Lung (tissue), 12 donors: ENCODE results near the gene IL21. TPM values are rescaled to one million over a fixed set of nuclear protein-coding genes. Genes with fewer than 3 reads are reported as not detected.
"Not testable (repeated sequence)": the region's sequence is repeated elsewhere in the genome, so short reads cannot be mapped to it uniquely, and the experiment has no call there.

ENCODE experiments used
- ATAC-seq: fragments of 200-7000 bp; cut with Tn5 transposase; one replicate; pipeline ENCODE4 v1.9.1; 2020; ENCODE audit warnings: moderate number of reproducible peaks; ENCODE audit not compliant: insufficient read depth, low FRiP score
- DNase-seq, 3 donors: peaks; one replicate each; pipeline ENCODE4 v3.0.0-alpha.2; 2013 to 2017
- H3K27ac ChIP-seq, 2 donors: one replicate each; pipeline ENCODE4 v1.5.1; 2013; ENCODE audit warnings: mild to moderate bottlenecking in 2 of 2, moderate library complexity in 2 of 2, control low read depth in 1 of 2, inconsistent platforms in 1 of 2, low read depth in 1 of 2, low read length in 1 of 2
- H3K27me3 ChIP-seq, 3 donors: one replicate each; pipeline ENCODE4 v1.5.1; 2013; ENCODE audit warnings: low read length in 2 of 3; ENCODE audit not compliant: control insufficient read depth in 3 of 3, insufficient read depth in 3 of 3
- H3K36me3 ChIP-seq, 4 donors: one replicate each; pipeline ENCODE4 v1.5.1; 2013; ENCODE audit warnings: low read length in 4 of 4, mild to moderate bottlenecking in 1 of 4, moderate library complexity in 1 of 4; ENCODE audit not compliant: control insufficient read depth in 4 of 4, insufficient read depth in 4 of 4
- H3K4me1 ChIP-seq, 5 donors: one replicate each; pipeline ENCODE4 v1.5.1; 2013; ENCODE audit warnings: low read length in 5 of 5, mild to moderate bottlenecking in 2 of 5, moderate library complexity in 1 of 5; ENCODE audit not compliant: control insufficient read depth in 5 of 5, insufficient read depth in 5 of 5
- H3K4me3 ChIP-seq: one replicate; pipeline ENCODE4 v1.5.1; 2013; ENCODE audit warnings: mild to moderate bottlenecking, control low read depth, moderate library complexity
- H3K9ac ChIP-seq, 2 donors: one replicate each; pipeline ENCODE4 v1.5.1; 2013; ENCODE audit warnings: low read length in 2 of 2, control low read depth in 1 of 2; ENCODE audit not compliant: insufficient read depth in 1 of 2
- H3K9me3 ChIP-seq, 4 donors: one replicate each; pipeline ENCODE4 v1.5.1; 2013; ENCODE audit warnings: low read length in 3 of 4, mild to moderate bottlenecking in 1 of 4, moderate library complexity in 1 of 4; ENCODE audit not compliant: control insufficient read depth in 4 of 4, insufficient read depth in 3 of 4
- CTCF ChIP-seq: IDR thresholded peaks from 2 replicates; pipeline ENCODE4 v1.5.1; 2012; ENCODE audit warnings: mild to moderate bottlenecking; ENCODE audit errors: control extremely low read depth, extremely low read depth
- WGBS, 2 donors: extraction: QIAGEN DNeasy Blood & Tissue Kit; methylation state at CpG; one replicate each; pipeline ENCODE4 v1.1.7; 2013; 5-methylcytosine and 5-hydroxymethylcytosine counted together
- polyA plus RNA-seq, 2 donors: library from polyadenylated mRNA; stranded (reverse); fragments of 200-250 nt; gene quantifications; one replicate each; pipeline ENCODE4 v1.2.1, GENCODE V29; 2013
- total RNA-seq, 2 donors: library from RNA; depleted of rRNA in 1 of 2; stranded (reverse); fragments of >200 nt in 1 of 2; gene quantifications; one replicate each; pipeline ENCODE4 v1.2.1, GENCODE V29; 2014 to 2021
- donor health status: control.
- donor health status: control.
- donor health status: Bipolar disorder and iron deficiency.
- donor health status: healthy.
- donor health status: DM: yes; HTN: yes; CAD: no.

The IL21 gene
- total and polyA plus RNA-seq, 4 donors = 0.02 to 0.26 TPM; not detected in 2

- Histone ChIP-seq H3K4me3 (no peak overlapping the region), H3K27ac (no peak overlapping the region), H3K9me3 (no peaks in the 10 kb centered on the region), H3K36me3 (no peaks in the 10 kb centered on the region), H3K4me1 (no peaks in the 10 kb centered on the region), H3K9ac (no peak overlapping the region), H3K27me3 (no peaks in the 10 kb centered on the region)
- ATAC-seq = no peak
- no peak for DNase-seq
- TF ChIP-seq CTCF = no peak
- 58 to 64% methylated on average over 2 of the region's 2 CpGs for WGBS, 2 donors
Observed at GRCh38 chr4:122577189-122577553, 43.7 kb downstream of the IL21 start.

- no peak overlapping the region for H3K4me3 ChIP-seq
- ATAC-seq (no peak), DNase-seq (peak in 2 of 3 donors; percentile 67 to 71)
- no peaks in the 10 kb centered on the region for H3K36me3 ChIP-seq
- H3K9me3 ChIP-seq = no peaks in the 10 kb centered on the region
- H3K9ac ChIP-seq = no peak overlapping the region
- H3K27me3 ChIP-seq = no peaks in the 10 kb centered on the region
- 66 to 68% methylated on average over 5 of the region's 5 CpGs for WGBS, 2 donors
- peak; percentile 12 for TF ChIP-seq CTCF
- no peaks in the 10 kb centered on the region for H3K4me1 ChIP-seq
- H3K27ac ChIP-seq = no peak overlapping the region
Observed at GRCh38 chr4:122576261-122577188, 44.3 kb downstream of the IL21 start.

GRCh38 chr4:122574347-122574746, 46.5 kb downstream of the IL21 start:
- not testable (repeated sequence) for H3K36me3 ChIP-seq, H3K4me1 ChIP-seq, H3K27ac ChIP-seq, H3K9ac ChIP-seq, DNase-seq, ATAC-seq, H3K27me3 ChIP-seq, H3K4me3 ChIP-seq, H3K9me3 ChIP-seq
- WGBS, 2 donors = 95 to 97% methylated on average over 10 of the region's 10 CpGs

- WGBS, 2 donors = 68 to 85% methylated on average over 2 of the region's 2 CpGs
- H3K4me1 ChIP-seq = no peaks in the 10 kb centered on the region
Observed at GRCh38 chr4:122562449-122562848, 58.4 kb downstream of the IL21 start.

More at GRCh38 chr4:122562449-122562848, 58.4 kb downstream of the IL21 start:
- no peaks in the 10 kb centered on the region for H3K36me3 ChIP-seq
- no peak for TF ChIP-seq CTCF
- no peak for DNase-seq
- ATAC-seq = no peak
- no peak overlapping the region for H3K27ac ChIP-seq
- H3K9me3 ChIP-seq = no peaks in the 10 kb centered on the region
- no peak overlapping the region for H3K4me3 ChIP-seq
- no peaks in the 10 kb centered on the region for H3K27me3 ChIP-seq
- no peak overlapping the region for H3K9ac ChIP-seq

Other genes starting within 250 kb of the IL21 start
- gene ADAD1, start 242.1 kb downstream of the IL21 start, total RNA-seq = not detected
- gene ADAD1, start 242.1 kb downstream of the IL21 start, polyA plus RNA-seq = not detected
- gene IL2, start 164.3 kb downstream of the IL21 start, total RNA-seq = 1 to 10 TPM in 1 of 2 donors, not detected in 1; 1.4 TPM
- not detected for gene IL2, start 164.3 kb downstream of the IL21 start, polyA plus RNA-seq
- 1 to 10 TPM; 4.0 to 6.7 TPM for gene BBS12, start 111.6 kb upstream of the IL21 start, total RNA-seq
- 1 to 10 TPM; 1.6 to 2.1 TPM for gene BBS12, start 111.6 kb upstream of the IL21 start, polyA plus RNA-seq
- gene FGF2, start 205.8 kb upstream of the IL21 start, total RNA-seq = 10 to 100 TPM in 1 of 2 donors, 1 to 10 TPM in 1; 9.4 to 11.6 TPM
- gene FGF2, start 205.8 kb upstream of the IL21 start, polyA plus RNA-seq = 1 to 10 TPM; 2.4 to 2.9 TPM